Sigmoid colon (tissue), 7 donors: Measurements from ENCODE around the gene GSN. TPM values are rescaled to one million over a fixed set of nuclear protein-coding genes. Genes with fewer than 3 reads are reported as not detected.
A peak's percentile ranks its signal among the peaks of the same experiment; 100 is the strongest.

ENCODE experiments used
- DNase-seq: peaks from one replicate; pipeline ENCODE4 v3.0.0-alpha.2; 2019
- H3K27ac ChIP-seq, 4 donors: fragments of 200-600 bp; sonication (generic); one replicate each; pipeline ENCODE4 v1.5.1; 2016 to 2019; ENCODE audit warnings: mild to moderate bottlenecking in 1 of 4
- H3K27me3 ChIP-seq, 3 donors: fragments of 200-600 bp; sonication (generic); one replicate each; pipeline ENCODE4 v1.5.1; 2019; ENCODE audit warnings: mild to moderate bottlenecking in 1 of 3
- H3K36me3 ChIP-seq, 4 donors: fragments of 200-600 bp; sonication (generic); one replicate each; pipeline ENCODE4 v1.5.1; 2016 to 2019
- H3K4me1 ChIP-seq, 4 donors: fragments of 200-600 bp; sonication (generic); one replicate each; pipeline ENCODE4 v1.5.1; 2017 to 2019
- H3K4me3 ChIP-seq, 4 donors: fragments of 200-600 bp; sonication (generic); one replicate each; pipeline ENCODE4 v1.5.1; 2017 to 2019; ENCODE audit warnings: mild to moderate bottlenecking in 2 of 4, moderate library complexity in 1 of 4
- H3K9me3 ChIP-seq, 4 donors: fragments of 200-600 bp in 3 of 4; sonication (generic) in 3 of 4; one replicate each; pipeline versions ENCODE4 v1.5.1 to v1.6.1; 2013 to 2019
- EP300 ChIP-seq, 4 donors: sonication (generic); formaldehyde crosslinking; IDR thresholded peaks; one replicate each; pipeline ENCODE4 v1.6.1; 2017; ENCODE audit warnings: antibody characterized with exemption in 4 of 4
- POLR2A ChIP-seq, 2 donors: fragments of 450-650 bp; IDR thresholded peaks; one replicate each; pipeline ENCODE4 v1.6.1; 2016; ENCODE audit warnings: antibody characterized with exemption in 2 of 2, mild to moderate bottlenecking in 2 of 2, moderate library complexity in 2 of 2
- POLR2AphosphoS5 ChIP-seq, 4 donors: sonication (generic); formaldehyde crosslinking; IDR thresholded peaks; one replicate each; pipeline ENCODE4 v1.6.1; 2017; ENCODE audit warnings: antibody characterized with exemption in 4 of 4
- WGBS, 2 donors: extraction: QIAGEN DNeasy Blood & Tissue Kit; methylation state at CpG; one replicate each; pipeline ENCODE4 v1.1.7; 2013; 5-methylcytosine and 5-hydroxymethylcytosine counted together
- intact Hi-C: fragments of 100-400 bp; cut with DNase I; formaldehyde crosslinking; loops from one replicate; pipeline ENCODE4 v1.15.1; 2023
- polyA plus RNA-seq, 3 donors: library from polyadenylated mRNA; stranded (reverse); fragments of 200-250 nt; gene quantifications; one replicate each; pipeline ENCODE4 v1.2.3, GENCODE V29; 2013
- total RNA-seq, 4 donors: library from RNA; depleted of rRNA; stranded (reverse); fragments of >200 nt; gene quantifications; one replicate each; pipeline ENCODE4 v1.1.0, GENCODE V29; 2016
- TF ChIP-seq, protein P1 (sequence below), 4 experiments: fragments of 450-650 bp in 3 of 4; fragments of 200-600 bp in 1 of 4; IDR thresholded peaks; one replicate each; pipeline ENCODE4 v1.5.1; 2016 to 2019; ENCODE audit warnings: antibody characterized with exemption in 4 of 4, mild to moderate bottlenecking in 3 of 4, moderate library complexity in 2 of 4
- donor health status: healthy with polysubstance abuse.
- donor health status: Bipolar disorder and iron deficiency.
- donor health status: healthy.

The GSN gene
- total and polyA plus RNA-seq, 7 donors: 333 to 2,826 (median 1,610) TPM

DNA sequence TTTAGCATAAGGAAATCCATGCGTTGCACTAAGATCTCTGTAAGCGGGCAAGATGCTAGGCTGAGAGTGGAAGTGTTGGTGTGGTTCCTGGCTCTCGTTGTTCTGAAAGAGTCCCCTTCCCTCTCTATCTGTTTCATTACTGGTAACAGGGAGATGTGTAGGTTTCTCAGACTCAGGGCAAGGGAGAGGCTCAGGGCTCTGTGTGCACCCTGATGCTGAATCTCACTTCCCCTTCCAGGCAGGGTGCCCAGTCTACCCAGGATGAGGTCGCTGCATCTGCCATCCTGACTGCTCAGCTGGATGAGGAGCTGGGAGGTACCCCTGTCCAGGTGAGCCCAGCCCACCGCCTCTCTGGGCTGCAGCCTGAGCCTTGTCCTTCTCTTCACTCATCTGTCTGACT is 56.4 kb downstream of the GSN start:
- peaks cover 38 to 99% (median 68%) of the 10 kb centered on the region in 4 donors for H3K36me3 ChIP-seq
- TF ChIP-seq, protein P1, sequence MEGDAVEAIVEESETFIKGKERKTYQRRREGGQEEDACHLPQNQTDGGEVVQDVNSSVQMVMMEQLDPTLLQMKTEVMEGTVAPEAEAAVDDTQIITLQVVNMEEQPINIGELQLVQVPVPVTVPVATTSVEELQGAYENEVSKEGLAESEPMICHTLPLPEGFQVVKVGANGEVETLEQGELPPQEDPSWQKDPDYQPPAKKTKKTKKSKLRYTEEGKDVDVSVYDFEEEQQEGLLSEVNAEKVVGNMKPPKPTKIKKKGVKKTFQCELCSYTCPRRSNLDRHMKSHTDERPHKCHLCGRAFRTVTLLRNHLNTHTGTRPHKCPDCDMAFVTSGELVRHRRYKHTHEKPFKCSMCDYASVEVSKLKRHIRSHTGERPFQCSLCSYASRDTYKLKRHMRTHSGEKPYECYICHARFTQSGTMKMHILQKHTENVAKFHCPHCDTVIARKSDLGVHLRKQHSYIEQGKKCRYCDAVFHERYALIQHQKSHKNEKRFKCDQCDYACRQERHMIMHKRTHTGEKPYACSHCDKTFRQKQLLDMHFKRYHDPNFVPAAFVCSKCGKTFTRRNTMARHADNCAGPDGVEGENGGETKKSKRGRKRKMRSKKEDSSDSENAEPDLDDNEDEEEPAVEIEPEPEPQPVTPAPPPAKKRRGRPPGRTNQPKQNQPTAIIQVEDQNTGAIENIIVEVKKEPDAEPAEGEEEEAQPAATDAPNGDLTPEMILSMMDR (IDR thresholded peaks at IDR 0.05): no peak
- TF ChIP-seq EP300 (IDR thresholded peaks at IDR 0.05) (no peak), POLR2AphosphoS5 (IDR thresholded peaks at IDR 0.05) (no peak), POLR2A (IDR thresholded peaks at IDR 0.05) (no peak)
- 88 to 92% methylated on average over 5 of the region's 5 CpGs for WGBS, 2 donors
- H3K27ac ChIP-seq: peak overlapping the region; percentile 91 to 99 (median 94)
- no peak overlapping the region for H3K4me3 ChIP-seq
- peaks cover 0 to 75% (median 73%) of the 10 kb centered on the region in 4 donors for H3K4me1 ChIP-seq
- no peaks in the 10 kb centered on the region for H3K27me3 ChIP-seq
- no peaks in the 10 kb centered on the region for H3K9me3 ChIP-seq
- intact Hi-C loops: loop anchor here (2.0 kb wide), 1 partner anchor 36 kb away; no protein-coding TSS in a partner anchor
- peak; percentile 70 for DNase-seq

DNA sequence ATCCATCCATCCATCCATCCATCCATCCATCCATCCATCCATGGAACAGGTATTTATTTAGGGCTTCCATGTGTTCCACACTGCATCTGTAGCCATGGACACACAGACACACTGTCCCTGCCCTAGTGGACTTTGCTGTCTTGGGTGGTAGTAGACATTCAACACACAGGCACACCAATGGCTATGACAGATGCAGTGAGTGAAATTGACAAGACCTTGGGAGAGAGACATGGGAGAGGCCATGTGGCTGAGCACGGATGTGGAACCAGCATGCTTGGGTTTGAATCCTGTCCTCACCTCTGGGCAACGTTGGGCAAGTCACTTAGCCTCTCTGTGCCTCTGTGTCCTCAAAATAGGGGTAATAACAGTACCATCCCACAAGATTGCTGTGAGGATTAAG is 56.8 kb downstream of the GSN start:
- no peaks in the 10 kb centered on the region for H3K9me3 ChIP-seq
- H3K4me3 ChIP-seq: no peak overlapping the region
- peaks cover 0 to 76% (median 73%) of the 10 kb centered on the region in 4 donors for H3K4me1 ChIP-seq
- peaks cover 42 to 99% (median 72%) of the 10 kb centered on the region in 4 donors for H3K36me3 ChIP-seq
- DNase-seq: no peak
- TF ChIP-seq EP300 (IDR thresholded peaks at IDR 0.05) (no peak), POLR2AphosphoS5 (IDR thresholded peaks at IDR 0.05) (no peak), POLR2A (IDR thresholded peaks at IDR 0.05) (no peak)
- TF ChIP-seq, protein P1 (IDR thresholded peaks at IDR 0.05): no peak
- WGBS, 2 donors: 85 to 87% methylated on average over 2 of the region's 2 CpGs
- intact Hi-C loops: loop anchor here (2.0 kb wide), 1 partner anchor 36 kb away; no protein-coding TSS in a partner anchor
- no peaks in the 10 kb centered on the region for H3K27me3 ChIP-seq
- peak overlapping the region; percentile 91 to 99 (median 94) for H3K27ac ChIP-seq

DNA sequence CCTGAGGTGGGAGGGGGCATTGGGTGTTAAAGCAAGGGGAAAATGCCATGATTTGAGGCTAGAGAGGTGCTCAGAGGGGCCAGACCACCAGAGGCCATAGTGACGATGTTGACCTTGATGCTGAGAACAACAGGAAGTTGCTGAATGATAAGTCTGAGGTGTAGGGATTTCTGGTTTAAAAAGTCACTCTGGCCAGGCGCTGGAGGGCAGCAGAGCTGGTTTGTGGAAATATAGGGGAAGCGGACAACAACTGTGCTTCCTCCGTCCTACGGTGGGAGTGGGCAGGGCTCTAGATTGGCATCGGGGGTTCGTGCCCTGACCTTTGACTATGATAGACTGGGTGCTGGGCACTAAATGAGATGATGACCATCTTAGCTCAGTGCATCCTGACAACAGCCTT is 57.4 kb downstream of the GSN start:
- peaks cover 48 to 100% (median 78%) of the 10 kb centered on the region in 4 donors for H3K36me3 ChIP-seq
- H3K4me1 ChIP-seq: peaks cover 0 to 72% (median 70%) of the 10 kb centered on the region in 4 donors
- H3K27me3 ChIP-seq: no peaks in the 10 kb centered on the region
- TF ChIP-seq POLR2AphosphoS5 (IDR thresholded peaks at IDR 0.05) (no peak), EP300 (IDR thresholded peaks at IDR 0.05) (no peak), POLR2A (IDR thresholded peaks at IDR 0.05) (no peak)
- TF ChIP-seq, protein P1 (IDR thresholded peaks at IDR 0.05): no peak
- peak overlapping the region; percentile 91 to 99 (median 94) for H3K27ac ChIP-seq
- DNase-seq: no peak
- intact Hi-C loops: loop anchor here (2.0 kb wide), 1 partner anchor 37 kb away; no protein-coding TSS in a partner anchor
- H3K9me3 ChIP-seq: no peaks in the 10 kb centered on the region
- no peak overlapping the region for H3K4me3 ChIP-seq
- 81 to 89% methylated on average over 7 of the region's 7 CpGs for WGBS, 2 donors

DNA sequence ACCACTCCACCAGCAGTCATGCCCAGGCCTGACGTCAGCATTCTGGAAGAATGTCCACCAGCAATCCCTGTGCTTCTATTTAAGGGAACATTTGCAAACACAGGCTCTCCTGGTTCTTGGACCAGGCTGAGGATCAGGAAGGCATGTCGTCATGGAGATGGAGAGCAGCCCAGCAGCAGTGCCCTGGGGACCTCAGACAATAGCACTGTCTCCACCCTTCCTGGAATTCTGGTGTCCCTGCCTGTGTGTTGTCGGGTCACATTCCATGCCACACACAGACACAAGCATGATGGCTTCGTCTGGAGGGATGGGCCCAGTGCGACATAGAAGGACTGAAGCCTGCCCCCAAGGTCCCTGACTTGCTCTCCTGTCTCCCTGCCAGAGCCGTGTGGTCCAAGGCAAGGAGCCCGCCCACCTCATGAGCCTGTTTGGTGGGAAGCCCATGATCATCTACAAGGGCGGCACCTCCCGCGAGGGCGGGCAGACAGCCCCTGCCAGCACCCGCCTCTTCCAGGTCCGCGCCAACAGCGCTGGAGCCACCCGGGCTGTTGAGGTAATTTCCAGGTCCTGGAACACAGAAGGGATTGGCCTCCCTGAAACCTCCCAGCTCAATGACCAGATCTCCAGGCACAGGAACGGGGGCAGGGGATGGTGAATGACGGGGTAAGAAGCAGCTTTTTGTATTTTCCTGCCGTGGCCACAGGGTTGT is 58.3 kb downstream of the GSN start:
- intact Hi-C loops: loop anchor here (1.0 kb wide), 1 partner anchor 44 kb away; the partner anchor contains the start of gene STOM
- Histone ChIP-seq H3K4me3 (no peak overlapping the region), H3K4me1 (peaks cover 0 to 71% (median 65%) of the 10 kb centered on the region in 4 donors), H3K27ac (peak overlapping the region; percentile 91 to 99 (median 94)), H3K36me3 (peaks cover 57 to 100% (median 78%) of the 10 kb centered on the region in 4 donors), H3K9me3 (no peaks in the 10 kb centered on the region), H3K27me3 (no peaks in the 10 kb centered on the region)
- peak; percentile 98 for DNase-seq
- WGBS, 2 donors: 86 to 91% methylated on average over 19 of the region's 19 CpGs
- TF ChIP-seq POLR2AphosphoS5 (IDR thresholded peaks at IDR 0.05) (peak; percentile 51 to 89 (median 78)), POLR2A (IDR thresholded peaks at IDR 0.05) (no peak), EP300 (IDR thresholded peaks at IDR 0.05) (peak; percentile 94 to 99 (median 98))
